Measurements from ENCODE around the gene IL11.

The IL11 gene

DNA sequence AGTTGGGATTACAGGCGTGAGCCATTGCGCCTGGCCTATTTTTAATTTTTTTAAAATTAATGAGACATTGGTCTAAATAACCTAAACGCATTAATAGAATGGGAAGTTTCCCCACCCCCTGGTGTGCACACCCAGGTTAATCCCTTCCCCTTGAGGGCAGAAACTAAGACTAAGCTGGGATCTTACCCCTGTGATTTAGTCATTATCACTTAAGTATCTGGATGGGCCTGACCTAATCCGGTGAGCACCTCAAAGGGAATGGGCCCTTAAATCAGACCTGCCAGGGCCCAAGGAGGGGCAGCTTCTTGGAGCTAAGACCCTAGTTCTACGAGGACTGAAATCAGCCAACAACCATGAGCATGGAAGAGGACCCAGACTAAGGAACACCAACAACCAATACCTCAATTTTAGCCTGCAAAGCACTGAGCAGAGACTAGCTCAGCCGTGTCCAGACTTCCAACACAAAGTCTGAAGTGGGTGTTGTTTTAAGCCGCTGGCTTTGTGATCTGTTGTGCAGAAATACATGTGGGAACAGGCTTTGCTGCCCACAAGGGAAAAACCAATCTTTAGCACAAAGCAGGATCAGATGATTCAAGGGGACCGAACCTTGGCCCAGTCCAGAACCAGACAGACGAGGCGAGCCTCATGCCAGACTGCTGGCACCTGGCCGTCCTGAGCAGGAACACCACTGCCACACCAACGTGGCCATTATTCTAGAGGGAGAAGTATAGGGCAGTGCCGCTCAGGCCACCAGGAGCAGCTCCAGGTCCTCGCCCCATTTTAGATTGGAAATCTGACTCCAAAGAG, 30.2 kb upstream of the IL11 start:
- TF ChIP-seq, protein P1, sequence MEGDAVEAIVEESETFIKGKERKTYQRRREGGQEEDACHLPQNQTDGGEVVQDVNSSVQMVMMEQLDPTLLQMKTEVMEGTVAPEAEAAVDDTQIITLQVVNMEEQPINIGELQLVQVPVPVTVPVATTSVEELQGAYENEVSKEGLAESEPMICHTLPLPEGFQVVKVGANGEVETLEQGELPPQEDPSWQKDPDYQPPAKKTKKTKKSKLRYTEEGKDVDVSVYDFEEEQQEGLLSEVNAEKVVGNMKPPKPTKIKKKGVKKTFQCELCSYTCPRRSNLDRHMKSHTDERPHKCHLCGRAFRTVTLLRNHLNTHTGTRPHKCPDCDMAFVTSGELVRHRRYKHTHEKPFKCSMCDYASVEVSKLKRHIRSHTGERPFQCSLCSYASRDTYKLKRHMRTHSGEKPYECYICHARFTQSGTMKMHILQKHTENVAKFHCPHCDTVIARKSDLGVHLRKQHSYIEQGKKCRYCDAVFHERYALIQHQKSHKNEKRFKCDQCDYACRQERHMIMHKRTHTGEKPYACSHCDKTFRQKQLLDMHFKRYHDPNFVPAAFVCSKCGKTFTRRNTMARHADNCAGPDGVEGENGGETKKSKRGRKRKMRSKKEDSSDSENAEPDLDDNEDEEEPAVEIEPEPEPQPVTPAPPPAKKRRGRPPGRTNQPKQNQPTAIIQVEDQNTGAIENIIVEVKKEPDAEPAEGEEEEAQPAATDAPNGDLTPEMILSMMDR (IDR thresholded peaks at IDR 0.05; ENCODE audit: low read length, missing control alignments): no peak
- no peak for DNase-seq (ENCODE audit: low read depth)
- no peak overlapping the region for H3K4me3 ChIP-seq (replicated peaks; ENCODE audit: low read depth, low read length)

DNA sequence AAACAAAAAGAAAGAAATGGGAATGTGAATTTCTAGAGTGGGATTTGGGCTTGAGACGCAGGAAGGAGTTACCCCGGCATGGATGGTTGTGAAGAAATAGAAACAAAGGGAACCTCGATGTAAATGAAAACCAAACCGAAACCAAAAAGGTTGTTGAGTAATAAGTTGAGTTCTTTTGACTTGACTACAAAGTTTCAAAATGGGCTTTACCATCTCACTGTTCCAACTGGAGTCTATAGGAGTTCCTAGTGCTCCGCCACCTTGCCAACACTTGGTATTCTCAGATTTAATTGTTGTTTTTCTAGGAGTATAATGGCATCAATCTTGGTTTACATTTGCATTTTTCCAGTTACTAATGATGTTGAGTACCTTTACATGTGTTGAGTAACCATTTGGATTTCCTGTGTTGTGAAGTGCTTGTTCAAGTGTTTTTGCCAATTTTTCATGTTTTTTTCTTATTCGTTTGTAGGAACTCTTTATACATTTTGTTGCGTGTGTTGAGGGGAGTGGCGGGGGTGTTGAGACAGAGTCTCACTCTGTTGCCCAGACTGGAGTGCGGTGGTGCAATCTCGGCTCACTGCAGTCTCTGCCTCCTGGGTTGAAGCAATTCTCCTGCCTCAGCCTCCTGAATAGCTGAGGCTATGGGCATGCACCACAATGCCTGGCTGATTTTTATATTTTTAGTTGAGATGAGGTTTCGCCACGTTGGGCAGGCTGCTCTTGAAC, 28.1 kb upstream of the IL11 start:
- DNase-seq (ENCODE audit: low read depth): no peak
- TF ChIP-seq, protein P1 (IDR thresholded peaks at IDR 0.05; ENCODE audit: low read length, missing control alignments): no peak
- H3K4me3 ChIP-seq (replicated peaks; ENCODE audit: low read depth, low read length): no peak overlapping the region

DNA sequence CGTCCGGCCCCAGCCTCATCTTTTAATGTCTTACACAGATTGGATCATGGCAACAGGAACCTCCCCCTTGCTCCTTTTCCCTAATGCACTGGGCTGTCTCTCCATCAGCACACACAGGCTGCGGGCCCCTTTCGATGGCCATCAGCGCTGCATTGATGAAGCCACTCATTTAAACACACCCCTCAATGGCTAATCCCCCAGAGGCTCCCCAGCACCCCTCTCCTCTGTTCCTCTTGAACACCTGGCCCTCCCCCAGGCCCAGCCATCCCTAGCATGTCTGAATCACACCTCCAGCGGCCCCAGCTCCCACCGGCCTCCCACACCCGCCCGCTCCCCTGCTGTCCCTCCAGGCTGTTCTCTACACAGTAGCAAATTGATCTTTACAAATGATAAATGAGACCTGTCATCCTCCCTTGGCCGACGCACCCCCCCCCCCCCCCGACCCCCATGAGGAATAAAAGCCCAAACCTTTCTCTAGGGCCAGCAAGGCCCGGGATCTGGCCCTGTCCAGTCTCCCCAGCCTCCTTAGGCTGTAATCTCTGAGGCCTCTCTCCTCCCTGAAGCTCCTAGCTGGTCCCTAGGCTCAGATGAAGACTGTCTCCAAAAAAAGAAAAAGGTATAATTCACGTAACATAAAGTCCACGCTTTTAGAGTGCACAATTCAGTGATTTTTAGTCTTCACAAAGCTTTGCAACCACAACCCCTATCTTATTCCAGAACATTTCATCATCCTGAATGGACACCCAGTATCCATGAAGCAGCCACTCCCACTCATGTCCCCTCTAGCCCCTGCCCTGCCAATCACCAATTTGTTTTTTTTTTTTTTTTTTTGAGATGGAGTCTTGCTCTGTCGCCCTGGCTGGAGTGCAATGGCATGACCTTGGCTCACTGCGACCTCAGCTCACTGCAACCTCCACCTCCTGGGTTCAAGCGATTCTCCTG, 22.8 kb upstream of the IL11 start:
- TF ChIP-seq, protein P1 (IDR thresholded peaks at IDR 0.05; ENCODE audit: low read length, missing control alignments): no peak
- DNase-seq (ENCODE audit: low read depth): no peak
- no peak overlapping the region for H3K4me3 ChIP-seq (replicated peaks; ENCODE audit: low read depth, low read length)

DNA sequence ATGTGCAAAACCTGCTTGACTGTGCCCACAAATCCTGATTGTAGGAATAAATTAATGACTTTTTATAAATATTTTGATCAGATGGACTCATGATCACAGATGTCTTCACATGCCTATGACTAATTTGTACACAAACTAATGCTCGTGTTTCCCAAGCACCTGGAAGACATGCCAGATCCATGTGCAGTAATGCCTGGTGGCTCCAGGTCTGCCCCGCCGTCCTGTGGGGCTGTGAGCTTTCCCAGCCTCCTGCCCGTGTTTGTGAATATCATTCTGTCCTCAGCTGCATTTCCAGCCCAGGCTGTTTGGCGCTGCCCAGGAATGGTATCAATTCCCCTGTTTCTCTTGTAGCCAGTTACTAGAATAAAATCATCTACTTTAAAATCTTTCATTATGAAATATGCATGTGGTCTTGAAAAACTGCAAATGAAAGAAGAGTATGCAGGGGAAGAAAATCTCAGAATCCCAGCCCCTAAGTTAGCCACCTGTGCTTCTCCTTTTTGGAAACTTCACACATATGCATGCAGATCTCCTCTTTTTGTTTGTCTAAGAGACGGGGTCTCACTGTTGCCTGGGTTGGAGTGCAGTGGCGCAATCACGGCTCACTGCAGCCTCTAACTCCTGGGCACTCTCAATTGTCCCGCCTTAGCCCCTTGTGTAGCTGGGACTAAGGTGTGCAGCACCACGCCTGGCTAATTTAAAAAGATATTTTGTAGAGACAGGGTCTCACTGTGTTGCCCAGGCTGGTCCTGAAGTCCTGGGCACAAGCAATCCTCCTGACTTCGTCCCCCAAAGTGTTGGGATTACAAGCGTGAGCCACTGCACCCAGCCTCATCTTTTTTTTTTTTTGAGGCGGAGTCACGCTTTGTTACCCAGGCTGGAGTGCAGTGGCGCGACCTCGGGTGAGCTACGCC, 21.7 kb upstream of the IL11 start:
- no peak overlapping the region for H3K4me3 ChIP-seq (replicated peaks; ENCODE audit: low read depth, low read length)
- DNase-seq (ENCODE audit: low read depth): no peak
- TF ChIP-seq, protein P1 (IDR thresholded peaks at IDR 0.05; ENCODE audit: low read length, missing control alignments): no peak

DNA sequence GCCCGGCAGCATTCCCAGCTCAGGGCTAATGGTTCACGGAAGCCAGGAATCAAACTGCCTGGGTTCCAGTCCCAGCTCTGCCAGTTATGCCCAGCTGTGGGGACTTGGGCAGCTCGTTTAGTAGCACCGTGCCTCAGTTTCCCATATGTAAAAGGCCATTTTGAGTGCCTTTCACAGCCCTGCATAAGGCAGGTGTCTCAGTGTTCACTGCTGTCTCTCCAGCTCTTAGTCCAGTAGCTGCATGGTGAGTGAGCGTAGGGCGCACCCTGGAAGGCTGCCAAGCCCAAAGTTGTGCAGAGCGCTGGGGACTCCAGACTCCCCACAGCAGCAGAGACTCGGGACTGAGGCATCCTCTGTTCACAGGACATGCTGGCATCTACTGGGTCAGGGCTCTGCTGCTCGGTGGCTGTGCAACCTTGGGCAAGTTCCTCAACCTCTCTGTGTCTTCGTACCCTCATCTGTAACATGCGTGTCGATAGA, 21.0 kb upstream of the IL11 start:
- no peak overlapping the region for H3K4me3 ChIP-seq (replicated peaks; ENCODE audit: low read depth, low read length)
- DNase-seq (ENCODE audit: low read depth): no peak
- TF ChIP-seq, protein P1 (IDR thresholded peaks at IDR 0.05; ENCODE audit: low read length, missing control alignments): no peak

DNA sequence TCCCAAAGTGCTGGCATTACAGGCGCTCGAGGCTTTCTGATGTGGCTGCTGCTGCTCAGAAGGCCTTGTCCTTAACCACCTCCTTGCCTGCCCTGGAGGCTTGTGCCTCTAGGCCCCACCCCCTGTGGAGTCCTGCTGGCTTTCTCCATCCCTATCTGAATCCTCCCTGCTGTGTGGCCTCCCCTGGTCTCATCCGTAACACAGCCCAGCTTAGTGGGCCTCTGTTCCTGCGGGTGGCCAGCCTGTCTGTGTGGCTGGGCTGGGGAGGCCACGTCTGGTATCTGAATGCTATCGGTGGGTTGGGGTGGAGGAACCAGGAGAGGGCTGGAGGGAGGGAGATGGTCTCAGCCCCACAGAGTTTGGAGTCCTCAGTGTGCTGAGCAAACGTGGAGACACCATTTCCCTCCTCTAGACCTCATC, 20.2 kb upstream of the IL11 start:
- no peak overlapping the region for H3K4me3 ChIP-seq (replicated peaks; ENCODE audit: low read depth, low read length)
- DNase-seq (ENCODE audit: low read depth): no peak
- TF ChIP-seq, protein P1 (IDR thresholded peaks at IDR 0.05; ENCODE audit: low read length, missing control alignments): no peak
